HG03135 (cell line): ENCODE data around the gene TBC1D16.
"Not testable (repeated sequence)": the region's sequence is repeated elsewhere in the genome, so short reads cannot be mapped to it uniquely, and the experiment has no call there.

Experiments
- ATAC-seq: cut with Tn5 transposase; IDR thresholded peaks from one replicate; pipeline ENCODE4 v1.9.1; 2021; ENCODE audit warnings: mild to moderate bottlenecking, moderate library complexity; ENCODE audit not compliant: unreplicated experiment

The TBC1D16 gene

DNA sequence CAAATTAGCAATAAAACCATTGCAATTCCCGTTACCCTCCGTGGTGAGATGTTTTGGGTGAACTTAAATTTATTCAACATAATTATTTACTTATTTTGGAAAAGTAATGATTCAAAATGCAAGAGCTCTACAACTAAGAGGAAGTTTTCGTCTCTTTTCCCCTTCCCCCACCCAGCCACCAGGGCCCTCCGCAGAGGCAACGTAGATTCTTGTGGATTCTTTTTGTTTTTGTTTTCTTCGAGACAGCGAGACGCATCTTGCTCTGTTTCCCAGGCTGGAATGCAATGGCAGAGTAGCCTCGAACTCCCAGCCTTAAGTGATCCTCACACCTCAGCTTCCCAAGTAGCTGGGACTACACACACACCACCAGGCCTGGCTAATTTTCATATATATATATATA lies 19.9 kb upstream of the TBC1D16 start:
- no peak for ATAC-seq

DNA sequence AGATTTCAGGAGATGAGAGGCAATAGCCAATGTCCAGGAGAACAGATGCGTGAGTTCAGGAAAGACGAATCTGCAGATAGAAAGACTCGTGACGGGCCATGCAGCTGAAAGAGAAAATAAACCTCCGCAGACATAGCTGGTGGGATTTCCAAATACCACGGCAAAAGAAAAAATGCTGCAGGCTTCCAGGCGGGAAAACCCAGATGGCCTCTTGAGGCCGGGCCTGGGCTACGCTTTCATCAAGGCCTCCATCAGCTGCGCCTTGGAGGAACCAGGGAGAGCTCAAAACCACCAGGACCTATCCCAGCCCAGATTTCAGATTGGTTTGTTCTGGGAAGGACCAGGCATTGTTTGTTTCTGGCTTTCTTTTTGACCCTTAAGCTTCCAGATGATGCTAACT lies 17.4 kb upstream of the TBC1D16 start:
- no peak for ATAC-seq

DNA sequence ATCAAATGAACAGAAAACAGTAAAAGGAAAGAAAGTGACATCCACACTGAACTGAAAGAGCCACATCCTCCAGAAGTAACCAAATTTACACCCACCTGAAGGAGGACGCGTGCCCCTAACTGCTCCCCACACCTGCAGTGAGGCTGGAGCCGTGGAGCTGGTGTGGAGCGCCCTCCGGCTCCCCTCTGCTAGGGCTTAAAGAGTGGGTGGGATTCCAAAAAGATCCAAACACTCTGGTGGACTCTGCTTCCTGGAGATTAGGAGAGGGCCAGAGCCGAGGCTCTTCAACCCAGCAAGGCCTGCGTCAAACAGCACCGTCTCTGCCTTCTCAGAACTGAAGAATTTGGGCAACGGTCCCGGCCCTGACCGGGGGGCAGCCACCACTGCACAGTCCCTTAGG lies 16.0 kb upstream of the TBC1D16 start:
- ATAC-seq: no peak

DNA sequence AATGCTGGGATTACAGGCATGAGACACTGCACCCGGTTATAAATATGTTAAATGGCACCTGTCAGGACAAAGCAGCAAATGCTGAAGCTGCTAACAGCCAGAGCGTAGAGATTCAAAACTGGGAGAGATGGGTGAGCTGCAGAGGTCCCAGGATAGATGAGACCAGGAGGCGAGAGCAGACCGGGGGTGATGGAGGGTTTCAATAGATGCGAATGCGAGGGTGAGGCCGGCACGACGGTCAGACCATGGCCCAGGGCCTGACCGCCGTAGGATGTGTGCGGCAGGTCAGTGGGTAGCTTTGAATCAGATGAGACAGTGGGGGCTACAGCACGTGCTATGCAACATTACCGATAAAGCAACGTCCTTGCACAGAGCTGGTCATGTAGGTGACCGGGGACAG lies 15.0 kb upstream of the TBC1D16 start:
- ATAC-seq: no peak

DNA sequence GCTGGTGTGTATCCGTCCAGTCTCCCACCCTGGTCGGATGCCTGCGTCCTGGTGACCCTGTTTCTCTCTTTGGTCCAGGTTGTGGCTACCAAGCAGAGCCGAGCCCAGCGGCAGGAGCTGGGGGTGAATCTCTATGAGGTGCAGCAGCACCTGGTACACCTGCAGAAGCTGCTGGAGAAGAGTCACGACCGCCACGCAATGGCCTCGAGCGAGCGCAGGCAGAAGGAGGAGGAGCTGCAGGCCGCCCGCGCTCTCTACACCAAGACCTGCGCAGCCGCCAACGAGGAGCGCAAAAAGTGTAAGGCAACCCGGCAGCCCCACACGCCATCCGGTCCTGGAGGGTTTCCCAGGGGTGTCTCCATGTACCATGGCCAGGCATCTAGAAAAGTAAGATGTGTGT lies 14.3 kb upstream of the TBC1D16 start:
- ATAC-seq: no peak

DNA sequence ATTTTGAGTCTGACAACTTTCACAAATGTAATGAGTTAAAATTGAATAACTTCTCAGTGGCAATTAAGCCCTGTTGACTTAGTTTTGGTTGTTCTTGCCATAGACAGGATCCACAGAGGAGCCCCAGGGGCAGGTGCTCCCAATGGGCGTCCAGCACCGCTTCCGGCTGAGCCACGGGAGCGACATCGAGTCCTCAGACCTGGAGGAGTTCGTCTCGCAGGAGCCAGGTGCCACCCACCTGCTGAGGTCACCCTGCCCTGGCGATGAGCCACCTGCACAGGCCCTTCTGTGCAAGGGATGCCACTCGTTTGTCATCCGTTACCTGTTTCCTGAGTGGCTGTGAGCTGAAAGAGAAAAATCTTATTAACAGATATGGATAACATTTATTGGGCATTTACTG lies 11.5 kb upstream of the TBC1D16 start:
- no peak for ATAC-seq

DNA sequence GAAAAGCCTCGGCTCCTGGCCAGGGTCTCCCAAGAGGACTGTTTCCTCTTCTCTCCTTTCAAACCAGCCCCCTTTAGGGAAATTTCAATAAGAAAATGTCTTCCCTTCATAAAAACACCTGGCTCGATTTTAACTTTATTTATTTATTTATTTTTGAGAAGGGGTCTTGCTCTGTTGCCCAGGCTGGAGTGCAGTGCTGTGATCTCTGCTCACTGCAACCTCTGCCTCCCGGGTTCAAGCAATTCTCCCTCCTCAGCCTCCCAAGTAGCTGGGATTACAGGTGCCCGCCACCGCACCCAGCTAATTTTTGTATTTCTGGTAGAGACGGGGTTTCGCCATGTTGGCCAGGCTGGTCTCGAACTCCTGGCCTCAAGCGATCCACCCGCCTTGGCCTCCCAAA lies 11.0 kb upstream of the TBC1D16 start:
- ATAC-seq: not testable (repeated sequence)

DNA sequence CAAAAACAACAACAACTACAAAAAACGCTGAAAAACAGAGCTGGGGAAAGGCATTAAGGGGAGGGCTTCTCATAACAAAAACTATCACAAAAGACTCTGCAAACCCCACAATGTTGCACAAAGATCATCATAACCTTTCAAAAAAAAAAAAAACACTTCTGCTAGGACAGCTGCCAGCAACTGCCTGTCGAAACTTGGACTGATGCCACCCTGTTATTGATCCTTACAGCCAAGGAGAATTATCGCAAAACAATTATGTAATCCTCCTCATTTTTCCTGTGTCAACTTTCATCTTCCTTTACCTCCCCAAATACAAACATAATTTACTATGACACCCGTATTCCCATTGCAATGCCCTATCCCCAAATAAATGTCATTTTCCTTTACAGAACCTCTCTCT lies 10.0 kb upstream of the TBC1D16 start:
- no peak for ATAC-seq

DNA sequence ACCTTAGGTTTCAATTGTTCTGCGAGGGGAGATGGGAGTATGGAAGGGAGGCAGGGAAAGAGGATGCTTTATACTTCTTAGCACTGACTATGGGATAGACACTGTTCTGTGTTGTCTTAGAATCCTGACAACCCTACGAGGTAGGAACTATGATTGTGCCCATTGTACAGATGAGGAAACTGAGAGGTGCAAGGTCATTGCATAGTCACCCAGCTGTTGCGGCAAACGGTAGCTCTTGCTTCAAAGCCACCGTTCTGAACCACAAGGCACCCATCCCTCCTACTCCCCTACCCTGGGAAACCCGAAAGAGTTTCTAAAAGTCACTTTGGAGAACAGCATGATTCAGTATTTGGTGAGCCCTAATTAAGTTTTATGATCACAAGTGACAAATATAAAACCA lies 8.3 kb upstream of the TBC1D16 start:
- no peak for ATAC-seq

DNA sequence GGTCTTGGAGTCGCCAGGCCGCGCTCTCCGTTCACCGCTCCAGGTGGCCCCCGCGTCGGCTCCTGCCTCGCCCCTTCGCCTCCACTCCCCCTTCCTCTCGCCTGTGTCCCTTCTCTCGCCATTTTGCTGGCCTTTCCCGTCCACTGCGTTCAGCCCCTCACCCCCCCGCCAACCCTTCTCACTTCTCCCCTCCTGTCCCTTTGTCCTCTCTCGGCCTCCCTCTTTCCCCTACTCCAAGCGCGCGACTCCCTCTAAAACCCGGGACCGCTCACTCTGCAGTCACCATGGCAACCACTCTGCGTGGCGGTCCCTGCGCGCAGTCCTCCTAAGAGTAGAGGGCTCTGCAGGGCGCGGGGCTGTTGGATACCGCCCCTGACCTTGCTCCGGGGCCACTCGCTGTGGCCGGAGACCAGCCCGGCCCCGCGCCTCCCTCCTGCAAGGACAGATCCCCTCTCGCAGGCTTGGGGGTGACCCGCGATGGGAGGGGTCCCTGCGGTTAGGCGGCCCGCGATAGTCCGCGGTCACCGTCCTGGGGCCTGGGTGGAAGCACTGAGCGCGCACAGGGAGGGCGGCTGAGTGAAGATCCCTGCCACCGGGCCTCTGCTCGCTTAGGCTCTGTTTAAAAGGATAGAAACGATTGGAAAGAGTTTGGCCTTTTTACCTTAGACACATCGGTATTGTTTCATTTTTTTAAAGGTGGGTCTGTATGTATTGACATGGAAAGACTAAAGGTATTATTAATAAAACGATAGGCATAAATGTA lies 1.2 kb upstream of the TBC1D16 start:
- ATAC-seq: no peak

DNA sequence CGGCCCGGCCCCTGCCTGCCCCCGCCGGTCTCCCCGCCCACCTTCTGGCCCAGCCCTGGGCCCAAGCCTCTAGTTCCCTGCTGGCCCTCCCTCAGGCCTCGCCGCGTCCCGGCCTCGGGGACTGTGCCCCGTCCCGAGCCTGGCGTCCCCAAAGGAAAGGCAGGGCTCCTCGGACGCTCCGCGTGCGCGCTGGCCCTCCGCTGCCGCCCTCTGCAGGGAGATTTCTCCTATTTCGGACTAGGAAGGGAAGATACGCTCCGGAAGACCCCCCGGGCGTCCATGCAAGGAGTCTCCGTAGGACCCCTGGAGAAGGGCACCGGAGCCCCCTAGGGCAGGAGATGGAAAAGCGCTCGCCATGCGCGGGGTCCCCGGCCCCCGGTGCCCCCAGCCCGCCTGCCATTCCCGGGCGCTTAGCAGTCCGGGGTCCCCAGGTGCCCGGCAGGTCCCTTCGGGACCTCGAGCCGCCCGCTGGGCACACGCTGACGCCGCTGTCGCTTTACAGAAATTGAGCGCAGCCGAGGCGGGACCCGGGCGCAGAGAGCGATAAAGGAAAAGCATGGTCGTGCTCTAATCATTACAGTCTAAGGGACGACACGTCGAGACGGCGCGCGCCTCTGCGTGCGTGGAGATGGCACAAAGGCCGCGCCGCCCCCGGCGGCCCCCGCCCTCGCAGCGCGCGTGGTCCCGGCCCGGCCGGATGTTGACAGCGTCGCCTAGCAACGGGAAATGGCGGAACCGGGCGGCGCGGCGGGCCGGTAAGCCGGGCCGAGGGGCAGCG lies 454 bp upstream of the TBC1D16 start, which contains the start of gene CCDC40:
Gene CCDC40 (plus strand): TSS at position 706 of the 778 bp plus-strand sequence. CDS start 21 bp downstream, at position 727.
- peak; percentile 52 for ATAC-seq

DNA sequence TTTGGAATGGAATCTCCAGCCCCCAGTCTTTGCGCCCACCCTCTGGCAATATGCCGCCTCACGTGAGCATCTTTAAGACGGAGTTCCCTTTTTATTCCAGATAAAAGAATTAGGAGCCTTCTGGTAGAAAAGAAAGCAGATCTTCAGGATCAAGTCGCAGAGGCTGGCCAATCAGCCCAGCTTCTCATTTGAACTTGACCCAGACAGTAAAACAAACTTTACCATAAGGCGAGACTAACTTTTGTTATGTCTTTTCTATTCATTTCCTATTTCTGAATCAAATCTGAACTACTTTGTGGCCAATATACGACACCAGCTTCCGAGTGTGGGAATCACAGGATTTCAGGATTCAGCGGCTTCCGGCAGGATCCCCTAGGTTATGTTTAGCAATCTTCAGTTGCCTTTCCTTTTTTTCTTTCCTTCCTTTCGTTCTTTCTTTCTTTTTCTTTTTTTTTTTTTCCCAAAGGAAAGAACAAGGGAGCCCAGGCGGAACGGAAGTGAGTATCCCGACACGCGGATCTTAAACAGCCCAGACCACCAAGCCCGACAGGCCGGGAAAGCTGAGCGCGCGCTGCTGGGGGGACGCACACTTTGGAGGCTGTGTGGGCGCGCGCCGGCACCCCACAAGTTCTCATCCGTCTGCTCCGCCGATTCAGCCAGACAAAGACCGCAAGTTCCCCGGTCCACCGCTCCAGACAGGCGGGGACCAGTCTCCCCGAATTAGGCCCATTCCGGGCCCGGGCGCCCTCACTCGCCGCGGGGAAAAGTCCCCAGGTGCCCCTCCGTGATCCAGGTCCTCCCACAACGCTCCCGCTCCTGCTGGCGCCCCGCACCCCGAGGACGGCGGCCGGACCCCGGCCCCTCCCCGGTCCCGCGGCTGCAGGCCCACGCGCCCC lies 633 bp downstream of the TBC1D16 start:
- ATAC-seq: peak; percentile 29

DNA sequence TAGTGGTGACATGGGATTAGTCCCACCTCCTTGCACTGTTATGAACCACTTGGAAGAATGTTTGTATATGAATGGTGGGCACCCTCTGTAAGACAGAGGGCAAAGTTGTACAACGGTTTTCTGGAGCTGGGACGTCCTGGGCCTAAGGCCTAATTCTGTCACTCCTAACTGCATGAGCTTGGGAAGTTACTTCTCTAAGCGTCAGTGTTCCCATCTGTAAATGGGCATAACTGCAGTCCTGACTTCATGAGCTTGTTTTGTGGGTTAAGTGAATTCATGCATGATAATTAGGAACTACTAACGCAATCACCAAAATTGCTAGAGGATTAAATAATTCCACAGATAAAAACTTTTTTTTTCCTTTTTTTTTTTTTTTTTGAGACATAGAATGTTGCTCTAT lies 1.8 kb downstream of the TBC1D16 start:
- no peak for ATAC-seq

DNA sequence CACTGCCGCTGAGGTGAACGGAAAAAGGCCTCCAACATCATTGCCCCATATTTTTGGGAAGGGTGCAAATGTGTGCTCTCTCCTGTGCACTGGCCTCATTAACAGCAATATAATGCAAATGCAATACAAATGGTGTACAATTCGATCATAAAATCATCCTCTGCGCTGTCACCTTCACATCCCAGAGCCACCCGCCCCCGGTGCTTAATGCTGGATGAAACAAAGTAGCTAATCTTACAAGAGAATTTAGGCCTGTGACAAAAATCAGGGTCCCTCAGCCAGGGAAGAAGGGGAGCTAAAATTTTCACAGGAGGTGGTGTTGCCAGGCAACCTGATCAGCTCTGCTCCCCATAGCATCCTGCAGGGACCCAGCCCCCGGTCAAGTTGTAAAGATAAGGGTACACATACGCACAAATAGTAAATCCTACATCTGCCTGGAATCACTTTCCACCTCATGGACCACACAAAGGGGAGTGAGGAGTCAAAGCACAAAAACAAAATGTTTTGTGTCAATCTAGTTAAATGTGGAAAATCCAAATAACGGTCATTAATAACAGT lies 3.0 kb downstream of the TBC1D16 start:
- no peak for ATAC-seq

DNA sequence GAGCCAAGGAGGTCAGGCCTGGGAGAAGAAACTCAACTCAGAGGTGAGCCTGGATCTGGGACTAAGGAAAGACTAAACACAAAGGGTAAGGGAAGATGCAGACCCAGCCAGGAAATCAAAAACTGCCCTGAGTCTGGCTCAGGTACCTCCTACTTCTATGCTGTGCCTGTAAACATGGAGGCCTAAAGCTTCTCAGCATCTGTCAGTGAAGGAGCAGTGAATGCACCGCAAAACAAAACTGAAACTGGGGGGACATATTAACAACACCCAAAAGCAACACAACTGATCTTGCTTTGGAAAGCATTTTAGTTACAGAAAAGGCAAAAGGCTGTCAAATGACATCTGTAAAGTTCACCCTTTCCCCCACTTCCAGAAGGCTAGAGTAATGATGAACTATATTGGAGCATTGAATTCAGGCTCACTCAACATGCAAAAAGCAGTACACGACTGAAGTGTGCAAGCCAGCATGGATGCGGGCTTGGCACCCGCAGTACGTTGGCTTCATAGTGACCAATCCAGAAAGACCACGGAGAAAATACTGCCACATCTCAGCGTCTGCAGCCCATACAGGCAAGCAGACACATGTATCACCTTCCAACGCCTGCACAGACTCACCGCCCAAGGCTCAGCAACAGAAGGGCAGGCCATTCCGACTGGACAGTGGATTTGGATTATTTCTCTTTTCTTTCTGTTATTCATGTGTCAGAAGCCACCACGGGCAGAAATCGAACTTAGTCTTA lies 3.8 kb downstream of the TBC1D16 start:
- ATAC-seq: no peak

DNA sequence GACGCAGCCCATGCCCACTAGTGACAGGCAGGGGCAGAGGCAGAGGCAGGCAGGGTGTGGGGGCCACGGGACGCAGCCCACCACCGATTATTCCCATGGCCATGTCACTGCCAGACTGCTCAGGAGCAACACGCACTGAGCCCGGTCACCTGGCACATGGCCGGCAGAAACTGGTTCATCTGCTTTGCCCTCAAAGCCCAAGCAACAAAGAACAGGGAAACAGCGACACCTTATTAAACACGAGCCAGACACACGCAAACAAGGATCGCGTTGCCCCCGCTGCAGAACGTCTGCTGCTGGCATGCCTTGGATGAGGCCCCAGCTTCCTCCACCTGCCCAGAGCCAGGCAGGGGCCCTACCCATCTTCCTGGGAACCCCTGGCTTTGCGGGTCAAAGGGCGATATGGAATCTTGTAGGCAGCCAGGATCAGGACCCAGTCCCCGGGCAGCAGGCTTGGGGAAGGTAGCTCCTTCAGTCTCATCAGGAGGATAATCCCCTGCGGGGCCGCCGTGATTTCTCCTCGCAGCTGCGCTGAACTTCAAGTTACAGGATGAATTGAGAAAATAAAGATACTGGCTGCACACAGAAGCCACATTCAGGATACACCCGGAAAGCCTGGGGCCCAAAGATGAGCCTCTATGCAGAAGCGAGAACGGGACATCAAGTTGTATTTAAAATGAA lies 4.8 kb downstream of the TBC1D16 start:
- no peak for ATAC-seq

DNA sequence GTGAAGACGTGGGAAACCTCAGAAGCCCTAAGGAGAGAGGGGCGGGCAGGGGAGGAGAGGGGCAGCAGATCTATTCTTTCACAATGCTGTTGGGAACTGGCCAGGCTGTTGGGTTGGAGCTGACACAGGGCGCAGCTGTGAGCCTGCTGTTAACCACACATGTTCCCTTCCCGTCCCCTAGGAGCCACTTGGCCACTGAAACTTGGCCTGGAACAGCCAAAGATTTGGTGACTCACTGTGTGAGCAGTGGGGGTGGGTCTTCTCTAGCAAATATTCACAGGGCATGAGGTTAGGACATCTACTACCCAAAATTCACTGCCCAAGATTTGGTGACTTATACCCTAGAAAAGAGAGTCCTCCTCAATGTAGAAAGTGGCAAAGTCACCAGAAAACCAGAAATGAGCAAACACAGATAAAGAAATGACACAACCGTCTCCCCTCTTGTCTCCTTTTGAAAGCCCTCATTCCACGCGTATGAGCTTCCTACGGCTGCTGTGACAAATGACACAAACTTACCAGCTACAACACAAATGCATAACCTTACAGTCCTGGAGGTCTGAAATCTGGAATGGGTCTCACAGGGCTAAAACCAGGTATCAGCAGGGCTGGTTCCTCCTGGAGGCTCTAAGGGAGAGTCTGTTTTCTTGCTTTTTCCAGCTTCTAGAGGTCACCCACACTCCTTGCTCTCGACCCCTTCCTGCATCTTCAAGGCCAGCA lies 6.3 kb downstream of the TBC1D16 start:
- ATAC-seq: no peak

DNA sequence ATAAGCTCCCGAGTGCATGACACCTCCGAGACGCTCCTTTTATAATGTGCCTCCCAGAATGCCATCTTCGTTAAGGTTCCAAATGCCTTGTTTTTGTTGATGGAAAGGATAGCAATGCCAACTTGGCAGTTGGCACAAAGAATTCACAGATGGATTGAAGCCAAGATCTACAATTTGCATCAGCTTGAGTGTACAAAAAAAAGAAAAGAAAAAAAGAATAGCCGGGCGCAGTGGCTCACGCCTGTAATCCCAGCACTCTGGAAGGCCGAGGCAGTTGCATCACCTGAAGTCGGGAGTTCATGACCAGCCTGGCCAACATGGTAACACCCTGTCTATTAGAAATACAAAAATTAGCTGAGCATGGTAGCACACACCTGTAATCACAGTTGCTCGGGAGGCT lies 7.6 kb downstream of the TBC1D16 start:
- no peak for ATAC-seq

DNA sequence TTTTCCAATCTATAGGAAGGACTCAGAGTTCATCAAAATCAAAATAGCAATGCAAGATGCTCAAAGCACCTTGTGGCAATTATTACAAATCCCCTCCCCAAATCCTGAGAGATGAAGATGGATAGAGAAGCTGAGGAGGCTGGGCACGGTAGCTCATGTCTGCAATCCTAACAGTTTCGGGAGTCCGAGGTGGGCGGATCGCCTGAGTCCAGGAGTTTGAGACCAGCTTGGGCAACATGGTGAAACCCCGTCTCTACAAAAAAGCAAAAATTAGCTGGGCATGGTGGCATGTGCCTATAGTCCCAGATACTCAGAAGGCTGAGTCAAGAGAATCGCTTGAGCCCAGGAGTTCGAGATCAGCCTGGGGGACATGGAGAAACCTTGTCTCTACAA lies 8.6 kb downstream of the TBC1D16 start:
- no peak for ATAC-seq
